Activated naive CD4-positive, alpha-beta T cell treated with anti-CD3 and anti-CD28 coated beads, Interleukin-2, amount 50 U/mL, for 24 hours (primary cell): Measurements from ENCODE around the gene HEXD.

Source experiments
- H3K27ac Mint-ChIP-seq: one replicate; pipeline ENCODE4 v1.8.0; 2021; ENCODE audit warnings: mild to moderate bottlenecking, mixed read lengths
- H3K27me3 Mint-ChIP-seq: one replicate; pipeline ENCODE4 v1.8.0; 2021; ENCODE audit warnings: mixed read lengths
- H3K36me3 Mint-ChIP-seq: one replicate; pipeline ENCODE4 v1.8.0; 2021; ENCODE audit warnings: mixed read lengths
- H3K4me1 Mint-ChIP-seq: one replicate; pipeline ENCODE4 v1.8.0; 2021; ENCODE audit warnings: mixed read lengths
- H3K4me3 Mint-ChIP-seq: one replicate; pipeline ENCODE4 v1.8.0; 2021; ENCODE audit warnings: mild to moderate bottlenecking, mixed read lengths
- H3K9me3 Mint-ChIP-seq: one replicate; pipeline ENCODE4 v1.8.0; 2021; ENCODE audit warnings: mixed read lengths

The HEXD gene

DNA sequence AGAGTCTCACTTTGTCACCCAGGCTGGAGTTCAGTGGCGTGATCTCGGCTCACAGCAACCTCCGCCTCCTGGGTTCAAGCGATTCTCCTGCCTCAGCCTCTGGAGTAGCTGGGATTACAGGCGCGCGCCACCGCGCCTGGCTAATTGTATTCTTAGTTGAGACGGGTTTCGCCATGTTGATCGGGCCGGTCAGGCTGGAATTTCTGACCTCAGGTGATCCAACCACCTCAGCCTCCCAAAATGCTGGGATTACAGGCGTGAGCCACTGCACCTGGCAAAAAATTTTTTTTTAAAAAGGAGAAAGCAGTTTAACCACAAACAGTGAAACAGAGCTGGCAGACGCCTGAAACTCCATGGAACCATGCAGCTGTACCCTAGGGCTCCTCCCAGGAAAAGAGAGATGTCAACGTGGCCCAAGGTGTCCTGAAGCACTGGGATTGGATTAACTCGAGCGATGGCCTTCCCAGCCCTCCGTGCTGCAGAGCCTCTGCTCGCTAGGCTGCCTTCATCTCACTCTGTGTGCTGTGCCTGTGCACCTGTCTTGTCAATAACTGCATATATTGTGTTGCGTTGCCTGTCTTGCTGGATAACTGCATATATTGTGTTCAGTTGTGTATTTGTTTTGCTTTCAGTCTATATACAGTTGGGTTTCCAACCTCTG, 71.8 kb downstream of the HEXD start:
- no peaks in the 10 kb centered on the region for H3K27me3 Mint-ChIP-seq
- peaks cover 4% of the 10 kb centered on the region for H3K36me3 Mint-ChIP-seq
- no peaks in the 10 kb centered on the region for H3K9me3 Mint-ChIP-seq
- peaks cover 10% of the 10 kb centered on the region for H3K4me1 Mint-ChIP-seq
- no peak overlapping the region for H3K27ac Mint-ChIP-seq
- no peak overlapping the region for H3K4me3 Mint-ChIP-seq

GRCh38 chr17:82490512-82491195, 72.5 kb downstream of the HEXD start:
- no peak overlapping the region for H3K27ac Mint-ChIP-seq

DNA sequence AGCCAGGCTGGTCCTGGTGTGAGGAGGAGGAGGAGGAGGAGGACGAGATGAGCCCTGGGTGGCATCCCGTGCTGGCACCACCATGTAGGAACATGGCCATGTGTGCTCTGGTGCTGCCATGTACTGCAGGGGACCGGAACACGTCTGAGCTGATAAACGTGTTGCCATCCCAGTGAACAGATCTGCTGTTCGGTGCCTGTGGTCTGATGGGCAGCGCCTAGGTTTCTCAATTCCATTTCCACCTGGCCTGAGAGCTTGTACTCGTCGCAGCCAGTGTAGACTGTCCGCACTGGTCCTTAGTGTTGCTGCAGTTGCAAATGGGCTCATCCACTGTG, 73.0 kb downstream of the HEXD start:
- no peak overlapping the region for H3K27ac Mint-ChIP-seq
- H3K9me3 Mint-ChIP-seq = no peaks in the 10 kb centered on the region
- H3K4me1 Mint-ChIP-seq = peaks cover 7% of the 10 kb centered on the region
- peaks cover 3% of the 10 kb centered on the region for H3K36me3 Mint-ChIP-seq
- no peak overlapping the region for H3K4me3 Mint-ChIP-seq
- H3K27me3 Mint-ChIP-seq = no peaks in the 10 kb centered on the region

More at GRCh38 chr17:82490512-82491195, 72.5 kb downstream of the HEXD start:
- peaks cover 4% of the 10 kb centered on the region for H3K36me3 Mint-ChIP-seq
- no peaks in the 10 kb centered on the region for H3K27me3 Mint-ChIP-seq
- H3K4me1 Mint-ChIP-seq = peaks cover 10% of the 10 kb centered on the region
- no peak overlapping the region for H3K4me3 Mint-ChIP-seq
- H3K9me3 Mint-ChIP-seq = no peaks in the 10 kb centered on the region

GRCh38 chr17:82491533-82491932, 73.4 kb downstream of the HEXD start:
- Mint-ChIP-seq H3K4me1 (peaks cover 4% of the 10 kb centered on the region), H3K36me3 (peaks cover 1% of the 10 kb centered on the region), H3K27ac (no peak overlapping the region), H3K4me3 (no peak overlapping the region), H3K27me3 (no peaks in the 10 kb centered on the region), H3K9me3 (no peaks in the 10 kb centered on the region)
